Measurements from ENCODE around the gene GPC6. TPM values are rescaled to one million over a fixed set of nuclear protein-coding genes. Genes with fewer than 3 reads are reported as not detected.

GPC6 gene
- polyA plus RNA-seq, 4 donors: 0.22 to 45.0 (median 1.4) TPM

DNA sequence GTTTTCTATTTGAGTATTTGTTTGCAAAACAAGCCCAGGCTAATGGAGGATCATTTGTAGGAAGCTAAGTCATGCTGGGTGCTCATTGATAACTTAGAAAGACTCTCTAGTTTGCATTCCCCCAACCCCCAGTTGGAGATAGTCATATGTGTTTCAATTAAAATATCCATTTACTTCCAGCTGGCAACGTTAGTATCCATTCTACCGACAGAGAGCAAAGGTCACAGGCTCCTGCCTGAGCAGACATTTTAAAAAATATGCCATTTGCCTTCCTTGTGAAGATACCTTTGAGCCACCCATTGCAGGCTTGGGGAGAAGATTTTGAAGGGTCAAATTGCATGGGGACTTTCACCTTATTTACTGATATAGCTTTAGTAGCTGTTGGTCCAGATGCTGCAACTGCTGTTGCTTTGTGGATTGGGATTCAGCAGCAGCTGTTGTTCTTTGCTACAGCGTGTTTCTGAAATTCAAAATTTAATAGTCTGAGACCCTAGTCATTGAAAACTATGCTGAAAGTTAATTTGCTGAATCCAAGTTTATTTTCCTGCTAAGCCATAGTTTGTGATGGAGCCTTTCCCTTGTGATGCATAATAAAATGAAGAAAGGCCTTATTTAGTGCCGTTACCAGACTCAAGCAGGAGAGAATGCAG lies 335.1 kb downstream of the GPC6 start:
- no peaks in the 10 kb centered on the region for H3K9me3 ChIP-seq (ENCODE audit: control insufficient read depth in 2 of 2, insufficient read depth in 1 of 2, low read depth in 1 of 2, low read length in 1 of 2)
- H3K27me3 ChIP-seq (ENCODE audit: control insufficient read depth in 3 of 3, insufficient read depth in 3 of 3, low read length in 3 of 3): no peaks in the 10 kb centered on the region
- H3K27ac ChIP-seq (ENCODE audit: low read depth in 1 of 3, low read length in 2 of 3): no peak overlapping the region
- H3K4me1 ChIP-seq (ENCODE audit: control insufficient read depth in 3 of 3, insufficient read depth in 2 of 3, low read depth in 1 of 3, low read length in 2 of 3): no peaks in the 10 kb centered on the region
- FAIRE-seq (no peak), DNase-seq (peak in 1 of 2 donors; percentile 8)
- no peak overlapping the region for H3K4me3 ChIP-seq (ENCODE audit: low read depth in 1 of 3, low read length in 3 of 3)
- 53 to 69% (median 61%) methylated on average over 4 of the region's 4 CpGs for WGBS, 3 donors
- H3K36me3 ChIP-seq (ENCODE audit: control insufficient read depth in 3 of 3, insufficient read depth in 2 of 3, low read depth in 1 of 3, low read length in 3 of 3): no peaks in the 10 kb centered on the region

DNA sequence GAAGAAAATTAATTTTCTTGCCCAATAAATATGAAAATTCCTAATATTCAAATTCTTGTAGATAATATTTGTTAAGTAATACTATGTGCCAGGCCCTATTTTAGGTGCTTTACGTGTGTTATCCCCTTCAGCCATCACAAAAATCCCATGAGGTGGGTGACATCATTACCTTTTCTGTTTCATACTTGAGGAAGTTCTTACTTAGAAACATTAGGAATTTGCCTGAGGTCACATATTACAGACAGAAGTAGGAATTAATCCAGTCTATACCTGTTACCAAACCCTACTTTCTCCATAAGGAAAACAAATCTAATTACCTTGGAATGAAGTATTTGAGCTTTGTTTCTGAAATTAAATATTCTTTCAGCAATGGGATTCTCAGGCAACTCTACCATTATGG lies 336.1 kb downstream of the GPC6 start:
- Histone ChIP-seq H3K36me3 (ENCODE audit: control insufficient read depth in 3 of 3, insufficient read depth in 2 of 3, low read depth in 1 of 3, low read length in 3 of 3) (no peaks in the 10 kb centered on the region), H3K27me3 (ENCODE audit: control insufficient read depth in 3 of 3, insufficient read depth in 3 of 3, low read length in 3 of 3) (no peaks in the 10 kb centered on the region), H3K4me1 (ENCODE audit: control insufficient read depth in 3 of 3, insufficient read depth in 2 of 3, low read depth in 1 of 3, low read length in 2 of 3) (no peaks in the 10 kb centered on the region), H3K4me3 (ENCODE audit: low read depth in 1 of 3, low read length in 3 of 3) (no peak overlapping the region), H3K9me3 (ENCODE audit: control insufficient read depth in 2 of 2, insufficient read depth in 1 of 2, low read depth in 1 of 2, low read length in 1 of 2) (no peaks in the 10 kb centered on the region), H3K27ac (ENCODE audit: low read depth in 1 of 3, low read length in 2 of 3) (no peak overlapping the region)
- FAIRE-seq: no peak
- DNase-seq: no peak
- 79 to 83% (median 79%) methylated on average over 1 of the region's 1 CpG for WGBS, 3 donors

GRCh38 chr13:93577105-93577504 lies 350.5 kb downstream of the GPC6 start:
- no peaks in the 10 kb centered on the region for H3K9me3 ChIP-seq (ENCODE audit: control insufficient read depth in 2 of 2, insufficient read depth in 1 of 2, low read depth in 1 of 2, low read length in 1 of 2)
- FAIRE-seq (no peak), DNase-seq (no peak)
- WGBS, 3 donors: 71 to 85% (median 72%) methylated on average over 2 of the region's 2 CpGs
- no peak overlapping the region for H3K27ac ChIP-seq (ENCODE audit: low read depth in 1 of 3, low read length in 2 of 3)
- H3K4me3 ChIP-seq (ENCODE audit: low read depth in 1 of 3, low read length in 3 of 3): no peak overlapping the region
- H3K36me3 ChIP-seq (ENCODE audit: control insufficient read depth in 3 of 3, insufficient read depth in 2 of 3, low read depth in 1 of 3, low read length in 3 of 3): no peaks in the 10 kb centered on the region
- H3K27me3 ChIP-seq (ENCODE audit: control insufficient read depth in 3 of 3, insufficient read depth in 3 of 3, low read length in 3 of 3): no peaks in the 10 kb centered on the region
- H3K4me1 ChIP-seq (ENCODE audit: control insufficient read depth in 3 of 3, insufficient read depth in 2 of 3, low read depth in 1 of 3, low read length in 2 of 3): no peaks in the 10 kb centered on the region

GRCh38 chr13:93589788-93590187 lies 363.2 kb downstream of the GPC6 start:
- Histone ChIP-seq H3K4me1 (ENCODE audit: control insufficient read depth in 3 of 3, insufficient read depth in 2 of 3, low read depth in 1 of 3, low read length in 2 of 3) (no peaks in the 10 kb centered on the region), H3K27me3 (ENCODE audit: control insufficient read depth in 3 of 3, insufficient read depth in 3 of 3, low read length in 3 of 3) (no peaks in the 10 kb centered on the region), H3K4me3 (ENCODE audit: low read depth in 1 of 3, low read length in 3 of 3) (no peak overlapping the region), H3K36me3 (ENCODE audit: control insufficient read depth in 3 of 3, insufficient read depth in 2 of 3, low read depth in 1 of 3, low read length in 3 of 3) (no peaks in the 10 kb centered on the region), H3K9me3 (ENCODE audit: control insufficient read depth in 2 of 2, insufficient read depth in 1 of 2, low read depth in 1 of 2, low read length in 1 of 2) (no peaks in the 10 kb centered on the region), H3K27ac (ENCODE audit: low read depth in 1 of 3, low read length in 2 of 3) (no peak overlapping the region)
- FAIRE-seq (no peak), DNase-seq (no peak)

DNA sequence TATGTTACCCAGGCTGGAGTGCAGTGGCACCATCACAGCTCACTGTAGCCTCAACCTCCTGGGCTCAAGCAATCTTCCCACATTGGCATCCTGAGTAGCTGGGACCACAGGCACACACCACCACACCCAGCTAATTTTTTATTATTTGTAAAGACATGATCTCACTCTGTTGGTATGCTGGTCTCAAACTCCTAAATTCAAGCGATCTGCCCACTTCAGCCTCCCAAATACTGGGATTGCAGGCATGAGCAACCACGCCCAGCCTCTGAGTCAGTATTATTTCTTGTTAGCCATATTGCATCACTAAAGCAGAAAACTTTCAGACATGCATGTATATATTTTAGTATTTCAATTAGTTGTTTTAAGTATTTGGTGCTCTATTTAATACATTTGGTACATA lies 376.4 kb downstream of the GPC6 start:
- no peak overlapping the region for H3K4me3 ChIP-seq (ENCODE audit: low read depth in 1 of 3, low read length in 3 of 3)
- H3K9me3 ChIP-seq (ENCODE audit: control insufficient read depth in 2 of 2, insufficient read depth in 1 of 2, low read depth in 1 of 2, low read length in 1 of 2): no peaks in the 10 kb centered on the region
- 72 to 83% (median 75%) methylated on average over 2 of the region's 2 CpGs for WGBS, 3 donors
- no peaks in the 10 kb centered on the region for H3K27me3 ChIP-seq (ENCODE audit: control insufficient read depth in 3 of 3, insufficient read depth in 3 of 3, low read length in 3 of 3)
- H3K4me1 ChIP-seq (ENCODE audit: control insufficient read depth in 3 of 3, insufficient read depth in 2 of 3, low read depth in 1 of 3, low read length in 2 of 3): no peaks in the 10 kb centered on the region
- no peak for DNase-seq
- H3K27ac ChIP-seq (ENCODE audit: low read depth in 1 of 3, low read length in 2 of 3): no peak overlapping the region
- no peak for FAIRE-seq
- H3K36me3 ChIP-seq (ENCODE audit: control insufficient read depth in 3 of 3, insufficient read depth in 2 of 3, low read depth in 1 of 3, low read length in 3 of 3): no peaks in the 10 kb centered on the region

GRCh38 chr13:93614776-93615175 lies 388.2 kb downstream of the GPC6 start:
- H3K36me3 ChIP-seq (ENCODE audit: control insufficient read depth in 3 of 3, insufficient read depth in 2 of 3, low read depth in 1 of 3, low read length in 3 of 3): no peaks in the 10 kb centered on the region

GRCh38 chr13:93620181-93620765 lies 393.7 kb downstream of the GPC6 start:
- FAIRE-seq: no peak
- WGBS, 3 donors: 64 to 70% (median 68%) methylated on average over 2 of the region's 2 CpGs

More at GRCh38 chr13:93614776-93615175, 388.2 kb downstream of the GPC6 start:
- DNase-seq (no peak), FAIRE-seq (no peak)
- Histone ChIP-seq H3K27ac (ENCODE audit: low read depth in 1 of 3, low read length in 2 of 3) (no peak overlapping the region), H3K9me3 (ENCODE audit: control insufficient read depth in 2 of 2, insufficient read depth in 1 of 2, low read depth in 1 of 2, low read length in 1 of 2) (no peaks in the 10 kb centered on the region), H3K4me3 (ENCODE audit: low read depth in 1 of 3, low read length in 3 of 3) (no peak overlapping the region), H3K27me3 (ENCODE audit: control insufficient read depth in 3 of 3, insufficient read depth in 3 of 3, low read length in 3 of 3) (no peaks in the 10 kb centered on the region), H3K4me1 (ENCODE audit: control insufficient read depth in 3 of 3, insufficient read depth in 2 of 3, low read depth in 1 of 3, low read length in 2 of 3) (no peaks in the 10 kb centered on the region)
- 68 to 77% (median 75%) methylated on average over 1 of the region's 1 CpG for WGBS, 3 donors

DNA sequence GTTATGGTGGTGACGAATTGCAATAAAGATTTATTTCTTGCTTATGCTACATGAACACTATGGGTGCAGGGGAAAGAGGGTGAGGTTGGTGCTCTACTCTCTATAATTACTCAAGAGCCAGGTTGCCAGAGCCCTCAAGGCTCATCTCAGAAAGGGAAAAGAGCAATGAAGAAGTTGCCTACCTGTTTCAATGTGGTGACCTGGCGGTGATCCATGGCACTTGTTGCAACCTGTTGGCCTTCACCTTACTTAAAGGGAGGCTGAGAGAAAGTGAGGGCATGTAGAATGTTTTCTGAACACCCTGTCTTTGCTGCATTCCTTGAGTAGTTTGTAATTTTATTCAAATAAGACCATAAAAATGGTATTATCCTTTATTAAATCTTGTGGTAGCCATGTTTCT lies 394.4 kb downstream of the GPC6 start:
- FAIRE-seq: no peak
- DNase-seq: no peak
- H3K4me1 ChIP-seq (ENCODE audit: control insufficient read depth in 3 of 3, insufficient read depth in 2 of 3, low read depth in 1 of 3, low read length in 2 of 3): no peaks in the 10 kb centered on the region
- no peaks in the 10 kb centered on the region for H3K36me3 ChIP-seq (ENCODE audit: control insufficient read depth in 3 of 3, insufficient read depth in 2 of 3, low read depth in 1 of 3, low read length in 3 of 3)
- H3K4me3 ChIP-seq (ENCODE audit: low read depth in 1 of 3, low read length in 3 of 3): no peak overlapping the region
- WGBS, 3 donors: 77 to 92% (median 88%) methylated on average over 2 of the region's 2 CpGs
- no peak overlapping the region for H3K27ac ChIP-seq (ENCODE audit: low read depth in 1 of 3, low read length in 2 of 3)
- H3K27me3 ChIP-seq (ENCODE audit: control insufficient read depth in 3 of 3, insufficient read depth in 3 of 3, low read length in 3 of 3): no peaks in the 10 kb centered on the region
- H3K9me3 ChIP-seq (ENCODE audit: control insufficient read depth in 2 of 2, insufficient read depth in 1 of 2, low read depth in 1 of 2, low read length in 1 of 2): no peaks in the 10 kb centered on the region

More at GRCh38 chr13:93620181-93620765, 393.7 kb downstream of the GPC6 start:
- Histone ChIP-seq H3K27ac (ENCODE audit: low read depth in 1 of 3, low read length in 2 of 3) (no peak overlapping the region), H3K9me3 (ENCODE audit: control insufficient read depth in 2 of 2, insufficient read depth in 1 of 2, low read depth in 1 of 2, low read length in 1 of 2) (no peaks in the 10 kb centered on the region), H3K4me3 (ENCODE audit: low read depth in 1 of 3, low read length in 3 of 3) (no peak overlapping the region), H3K27me3 (ENCODE audit: control insufficient read depth in 3 of 3, insufficient read depth in 3 of 3, low read length in 3 of 3) (no peaks in the 10 kb centered on the region), H3K36me3 (ENCODE audit: control insufficient read depth in 3 of 3, insufficient read depth in 2 of 3, low read depth in 1 of 3, low read length in 3 of 3) (no peaks in the 10 kb centered on the region), H3K4me1 (ENCODE audit: control insufficient read depth in 3 of 3, insufficient read depth in 2 of 3, low read depth in 1 of 3, low read length in 2 of 3) (no peaks in the 10 kb centered on the region)
- DNase-seq: no peak

- Histone ChIP-seq H3K36me3 (ENCODE audit: control insufficient read depth in 3 of 3, insufficient read depth in 2 of 3, low read depth in 1 of 3, low read length in 3 of 3) (no peaks in the 10 kb centered on the region), H3K9me3 (ENCODE audit: control insufficient read depth in 2 of 2, insufficient read depth in 1 of 2, low read depth in 1 of 2, low read length in 1 of 2) (no peaks in the 10 kb centered on the region), H3K27me3 (ENCODE audit: control insufficient read depth in 3 of 3, insufficient read depth in 3 of 3, low read length in 3 of 3) (no peaks in the 10 kb centered on the region), H3K4me3 (ENCODE audit: low read depth in 1 of 3, low read length in 3 of 3) (no peak overlapping the region), H3K4me1 (ENCODE audit: control insufficient read depth in 3 of 3, insufficient read depth in 2 of 3, low read depth in 1 of 3, low read length in 2 of 3) (no peaks in the 10 kb centered on the region), H3K27ac (ENCODE audit: low read depth in 1 of 3, low read length in 2 of 3) (no peak overlapping the region)
- DNase-seq: no peak
- FAIRE-seq: no peak
Measured at GRCh38 chr13:93621966-93622365, 395.4 kb downstream of the GPC6 start.

Measured in small intestine (tissue), 7 donors.